ENCODE results near the gene BLOC1S3.
"Not testable (repeated sequence)": the region's sequence is repeated elsewhere in the genome, so short reads cannot be mapped to it uniquely, and the experiment has no call there.

Gene BLOC1S3

GRCh38 chr19:45186509-45187334, 8.1 kb downstream of the BLOC1S3 start:
- DNase-seq: no peak

- no peak for DNase-seq
These were observed 9.0 kb downstream of the BLOC1S3 start for GRCh38 chr19:45187421-45188100.

- no peak for DNase-seq
These were observed 11.4 kb downstream of the BLOC1S3 start for GRCh38 chr19:45189971-45190370.

GRCh38 chr19:45191375-45191774, 12.8 kb downstream of the BLOC1S3 start:
- no peak for DNase-seq

- no peak for DNase-seq
These were observed 17.2 kb downstream of the BLOC1S3 start for GRCh38 chr19:45195764-45196163.

- DNase-seq: no peak
These were observed 22.0 kb downstream of the BLOC1S3 start for GRCh38 chr19:45200568-45200967.

- no peak for DNase-seq
These were observed 24.1 kb downstream of the BLOC1S3 start for GRCh38 chr19:45202637-45203036.

- no peak for DNase-seq
These were observed 27.2 kb downstream of the BLOC1S3 start for GRCh38 chr19:45205810-45206209.

- DNase-seq: no peak
These were observed 27.7 kb downstream of the BLOC1S3 start for GRCh38 chr19:45206328-45206727.

- DNase-seq: no peak
These were observed 33.3 kb downstream of the BLOC1S3 start for GRCh38 chr19:45211751-45212381.

GRCh38 chr19:45213031-45213430, 34.4 kb downstream of the BLOC1S3 start:
- DNase-seq: no peak

GRCh38 chr19:45215391-45216191, 37.0 kb downstream of the BLOC1S3 start:
- no peak for DNase-seq

- DNase-seq: no peak
These were observed 38.1 kb downstream of the BLOC1S3 start for GRCh38 chr19:45216667-45217066.

- DNase-seq: no peak
These were observed 38.8 kb downstream of the BLOC1S3 start for GRCh38 chr19:45217193-45217956.

GRCh38 chr19:45217957-45218334, 39.4 kb downstream of the BLOC1S3 start:
- no peak for DNase-seq

- DNase-seq: no peak
These were observed 39.8 kb downstream of the BLOC1S3 start for GRCh38 chr19:45218426-45218825.

GRCh38 chr19:45218911-45219743, 40.5 kb downstream of the BLOC1S3 start:
- DNase-seq: no peak

- no peak for DNase-seq
These were observed 44.1 kb downstream of the BLOC1S3 start for GRCh38 chr19:45222724-45223123.

GRCh38 chr19:45223879-45224278, 45.3 kb downstream of the BLOC1S3 start:
- DNase-seq: no peak

- DNase-seq: no peak
These were observed 46.1 kb downstream of the BLOC1S3 start for GRCh38 chr19:45224645-45225044.

GRCh38 chr19:45229056-45229455, 50.5 kb downstream of the BLOC1S3 start:
- not testable (repeated sequence) for DNase-seq
